Hepatocyte (in vitro differentiated cells): ENCODE results near the gene NBAS. TPM values are rescaled to one million over a fixed set of nuclear protein-coding genes. Genes with fewer than 3 reads are reported as not detected.
"Not testable (repeated sequence)": the region's sequence is repeated elsewhere in the genome, so short reads cannot be mapped to it uniquely, and the experiment has no call there.

Source experiments
- DNase-seq: peaks from one replicate; pipeline ENCODE4 v3.0.0-alpha.2; 2016; ENCODE audit warnings: low spot score
- H2AFZ ChIP-seq: fragments of 200-600 bp; sonication (generic); 2 replicates; pipeline ENCODE4 v1.6.0; 2016; ENCODE audit warnings: antibody characterized with exemption, mild to moderate bottlenecking
- H3K27ac ChIP-seq: fragments of 200-600 bp; sonication (generic); 2 replicates; pipeline ENCODE4 v1.5.1; 2016; ENCODE audit warnings: mild to moderate bottlenecking
- H3K27me3 ChIP-seq: fragments of 200-600 bp; sonication (generic); 2 replicates; pipeline ENCODE4 v1.6.1; 2016
- H3K36me3 ChIP-seq: fragments of 200-600 bp; sonication (generic); replicated peaks from 2 replicates; pipeline ENCODE4 v1.5.1; 2016; ENCODE audit warnings: low read depth; ENCODE audit not compliant: insufficient read depth
- H3K4me1 ChIP-seq: fragments of 200-600 bp; sonication (generic); 2 replicates; pipeline ENCODE4 v1.5.1; 2016; ENCODE audit warnings: mild to moderate bottlenecking, moderate library complexity; ENCODE audit not compliant: insufficient read depth
- H3K4me2 ChIP-seq: fragments of 200-600 bp; sonication (generic); 2 replicates; pipeline ENCODE4 v1.6.0; 2016
- H3K4me3 ChIP-seq: fragments of 200-600 bp; sonication (generic); 2 replicates; pipeline ENCODE4 v1.5.1; 2016; ENCODE audit warnings: mild to moderate bottlenecking
- H3K79me2 ChIP-seq: fragments of 200-600 bp; sonication (generic); 2 replicates; pipeline ENCODE4 v1.6.0; 2017; ENCODE audit warnings: mild to moderate bottlenecking
- H3K9me2 ChIP-seq: fragments of 200-600 bp; sonication (generic); replicated peaks from 2 replicates; pipeline ENCODE4 v1.6.0; 2017; ENCODE audit warnings: mild to moderate bottlenecking; ENCODE audit not compliant: insufficient read depth
- H3K9me3 ChIP-seq: fragments of 200-600 bp; sonication (generic); 2 replicates; pipeline ENCODE4 v1.5.1; 2016; ENCODE audit warnings: low read depth, mild to moderate bottlenecking
- H4K20me1 ChIP-seq: fragments of 200-600 bp; sonication (generic); 2 replicates; pipeline ENCODE4 v1.6.0; 2016; ENCODE audit warnings: mild to moderate bottlenecking; ENCODE audit not compliant: insufficient read depth, poor library complexity, severe bottlenecking
- EZH2 ChIP-seq: fragments of 200-600 bp; sonication (generic); IDR thresholded peaks from 2 replicates; pipeline ENCODE4 v1.6.1; 2016; ENCODE audit warnings: antibody characterized with exemption, mild to moderate bottlenecking, borderline replicate concordance
- EZH2phosphoT487 ChIP-seq: fragments of 200-600 bp; sonication (generic); IDR thresholded peaks from one replicate; pipeline ENCODE4 v1.6.1; 2018; ENCODE audit warnings: antibody characterized with exemption, mild to moderate bottlenecking, low read depth, moderate library complexity; ENCODE audit not compliant: unreplicated experiment, severe bottlenecking
- WGBS: methylation state at CpG from one replicate; pipeline ENCODE4 v1.1.6; 2016; ENCODE audit warnings: low lambda C conversion rate; ENCODE audit errors: missing lambda C conversion rate; 5-methylcytosine and 5-hydroxymethylcytosine counted together
- polyA plus RNA-seq: library from polyadenylated mRNA; unstranded; fragments of >200 nt; fragmentation: Nextera tagmentation; extraction: Ambion mirVana; gene quantifications from 2 replicates; pipeline ENCODE4 v1.2.1, GENCODE V29; 2016
- total RNA-seq: library from RNA; depleted of rRNA; stranded (reverse); fragments of >200 nt; gene quantifications from 2 replicates; pipeline ENCODE4 v1.2.3, GENCODE V29; 2014
- TF ChIP-seq, protein P1 (sequence below): fragments of 200-600 bp; sonication (generic); IDR thresholded peaks from 2 replicates; pipeline ENCODE4 v1.5.1; 2016; ENCODE audit warnings: antibody characterized with exemption, mild to moderate bottlenecking; ENCODE audit not compliant: poor library complexity

Gene NBAS
- total and polyA plus RNA-seq, 2 experiments from 2014 or later: 20.8 to 47.2 TPM

DNA sequence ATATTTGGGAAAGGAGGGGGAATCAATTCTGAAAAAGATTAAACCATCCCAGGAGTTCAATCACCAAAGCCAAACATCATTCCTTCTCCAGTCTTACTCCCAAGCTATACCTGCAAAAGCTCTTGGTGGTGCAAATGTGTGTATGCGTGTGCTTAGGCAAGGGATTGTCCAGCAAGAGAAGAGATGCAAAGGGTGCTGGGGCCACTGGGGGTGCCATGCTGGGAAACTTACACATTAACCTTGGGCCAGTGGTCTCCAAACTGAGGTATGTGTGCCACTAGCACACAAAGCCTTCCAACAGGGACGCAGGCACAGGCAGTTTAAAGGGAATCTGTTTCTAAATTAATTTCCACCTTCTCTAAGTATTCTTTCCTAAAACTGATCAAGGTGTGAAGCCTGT, 307.9 kb downstream of the NBAS start:
- Histone ChIP-seq H4K20me1 (no peaks in the 10 kb centered on the region), H2AFZ (no peak overlapping the region), H3K36me3 (no peaks in the 10 kb centered on the region), H3K9me2 (no peaks in the 10 kb centered on the region), H3K4me2 (no peak overlapping the region), H3K4me1 (no peaks in the 10 kb centered on the region), H3K9me3 (no peaks in the 10 kb centered on the region), H3K79me2 (no peaks in the 10 kb centered on the region), H3K27me3 (no peaks in the 10 kb centered on the region), H3K4me3 (no peak overlapping the region), H3K27ac (no peak overlapping the region)
- TF ChIP-seq, protein P1, sequence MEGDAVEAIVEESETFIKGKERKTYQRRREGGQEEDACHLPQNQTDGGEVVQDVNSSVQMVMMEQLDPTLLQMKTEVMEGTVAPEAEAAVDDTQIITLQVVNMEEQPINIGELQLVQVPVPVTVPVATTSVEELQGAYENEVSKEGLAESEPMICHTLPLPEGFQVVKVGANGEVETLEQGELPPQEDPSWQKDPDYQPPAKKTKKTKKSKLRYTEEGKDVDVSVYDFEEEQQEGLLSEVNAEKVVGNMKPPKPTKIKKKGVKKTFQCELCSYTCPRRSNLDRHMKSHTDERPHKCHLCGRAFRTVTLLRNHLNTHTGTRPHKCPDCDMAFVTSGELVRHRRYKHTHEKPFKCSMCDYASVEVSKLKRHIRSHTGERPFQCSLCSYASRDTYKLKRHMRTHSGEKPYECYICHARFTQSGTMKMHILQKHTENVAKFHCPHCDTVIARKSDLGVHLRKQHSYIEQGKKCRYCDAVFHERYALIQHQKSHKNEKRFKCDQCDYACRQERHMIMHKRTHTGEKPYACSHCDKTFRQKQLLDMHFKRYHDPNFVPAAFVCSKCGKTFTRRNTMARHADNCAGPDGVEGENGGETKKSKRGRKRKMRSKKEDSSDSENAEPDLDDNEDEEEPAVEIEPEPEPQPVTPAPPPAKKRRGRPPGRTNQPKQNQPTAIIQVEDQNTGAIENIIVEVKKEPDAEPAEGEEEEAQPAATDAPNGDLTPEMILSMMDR: no peak
- TF ChIP-seq EZH2 (no peak), EZH2phosphoT487 (no peak)
- WGBS: 100% methylated on average over 2 of the region's 2 CpGs
- DNase-seq: no peak

DNA sequence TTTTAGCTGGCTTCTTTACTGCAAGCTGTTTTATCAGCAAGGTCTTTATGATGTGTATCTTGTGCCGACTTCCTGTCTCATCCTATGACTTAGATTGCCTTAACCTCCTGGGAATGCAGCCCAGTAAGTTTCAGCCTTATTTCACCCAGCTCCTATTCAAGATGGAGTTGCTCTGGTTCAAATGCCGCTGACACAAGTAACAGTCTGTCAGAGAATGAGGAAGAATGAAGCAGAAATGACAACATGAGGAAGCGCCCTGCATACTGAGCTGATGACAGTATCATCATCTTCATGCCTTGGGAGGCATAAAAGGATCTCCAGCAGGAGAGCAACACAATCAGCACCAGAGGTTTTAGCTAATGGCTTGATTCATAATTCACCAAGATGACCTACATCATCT, 309.4 kb downstream of the NBAS start:
- Histone ChIP-seq H3K36me3 (no peaks in the 10 kb centered on the region), H3K79me2 (no peaks in the 10 kb centered on the region), H3K4me1 (no peaks in the 10 kb centered on the region), H3K9me2 (no peaks in the 10 kb centered on the region), H3K27me3 (no peaks in the 10 kb centered on the region), H3K9me3 (no peaks in the 10 kb centered on the region), H4K20me1 (no peaks in the 10 kb centered on the region), H3K4me3 (no peak overlapping the region), H2AFZ (no peak overlapping the region), H3K4me2 (no peak overlapping the region), H3K27ac (no peak overlapping the region)
- WGBS: 93% methylated on average over 3 of the region's 3 CpGs
- DNase-seq: no peak
- TF ChIP-seq EZH2 (no peak), EZH2phosphoT487 (no peak)
- TF ChIP-seq, protein P1: no peak

DNA sequence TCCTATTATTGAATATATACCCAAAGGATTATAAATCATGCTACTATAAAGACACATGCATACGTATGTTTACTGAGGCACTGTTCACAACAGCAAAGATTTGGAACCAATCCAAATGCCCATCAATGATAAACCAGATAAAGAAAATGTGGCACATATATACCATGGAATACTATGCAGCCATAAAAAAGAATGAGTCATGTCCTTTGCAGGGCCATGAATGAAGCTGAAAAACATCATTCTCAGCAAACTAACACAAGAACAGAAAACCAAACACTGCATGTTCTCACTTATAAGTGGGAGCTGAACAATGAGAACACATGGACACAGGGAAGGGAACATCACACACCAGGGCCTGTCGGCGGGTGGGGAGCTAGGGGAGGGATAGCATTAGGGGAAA, 310.2 kb downstream of the NBAS start:
- not testable (repeated sequence) for H4K20me1 ChIP-seq, H3K27ac ChIP-seq, DNase-seq, H3K9me3 ChIP-seq, H3K36me3 ChIP-seq, H3K79me2 ChIP-seq, H2AFZ ChIP-seq, H3K4me2 ChIP-seq, H3K9me2 ChIP-seq, H3K4me1 ChIP-seq, H3K27me3 ChIP-seq, H3K4me3 ChIP-seq
- 94% methylated on average over 3 of the region's 3 CpGs for WGBS

DNA sequence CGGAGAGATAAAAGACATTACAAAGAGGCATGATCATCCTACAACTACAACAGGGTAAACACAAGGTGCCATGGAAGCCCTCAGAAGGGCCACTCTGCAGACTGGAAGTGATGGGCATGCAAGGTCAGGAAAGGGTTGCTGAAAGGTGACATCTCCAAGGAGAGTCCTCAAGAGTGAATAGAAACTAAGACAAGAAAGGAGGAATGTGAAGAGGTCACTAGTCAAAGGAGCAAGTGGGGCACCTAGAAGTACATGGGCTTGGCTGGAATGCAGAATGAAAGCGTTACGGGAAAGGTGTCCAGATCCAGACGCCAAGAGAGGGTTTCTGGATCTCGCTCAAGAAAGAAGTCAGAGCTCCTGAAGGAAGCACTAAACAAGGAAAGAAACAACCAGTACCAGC, 314.3 kb downstream of the NBAS start:
- 91% methylated on average over 5 of the region's 5 CpGs for WGBS
- Histone ChIP-seq H3K27me3 (no peaks in the 10 kb centered on the region), H3K4me2 (no peak overlapping the region), H3K4me3 (no peak overlapping the region), H3K9me3 (no peaks in the 10 kb centered on the region), H4K20me1 (no peaks in the 10 kb centered on the region), H3K79me2 (no peaks in the 10 kb centered on the region), H2AFZ (no peak overlapping the region), H3K4me1 (no peaks in the 10 kb centered on the region), H3K27ac (no peak overlapping the region), H3K36me3 (no peaks in the 10 kb centered on the region), H3K9me2 (no peaks in the 10 kb centered on the region)
- no peak for TF ChIP-seq EZH2
- TF ChIP-seq, protein P1: no peak
- TF ChIP-seq EZH2phosphoT487: no peak
- no peak for DNase-seq
